ENCODE measurements around the gene PALM2AKAP2.

PALM2AKAP2 gene

GRCh38 chr9:109812331-109812730, 32.3 kb downstream of the PALM2AKAP2 start:
- no peak for DNase-seq (ENCODE audit: low read depth)
- no peak for TF ChIP-seq CTCF (conservative IDR thresholded peaks at IDR 0.05; ENCODE audit: low read depth, low read length)
- no peak overlapping the region for H3K4me3 ChIP-seq (ENCODE audit: low read depth, low read length)

GRCh38 chr9:109812818-109813281, 32.9 kb downstream of the PALM2AKAP2 start:
- DNase-seq (ENCODE audit: low read depth): no peak
- H3K4me3 ChIP-seq (ENCODE audit: low read depth, low read length): no peak overlapping the region
- no peak for TF ChIP-seq CTCF (conservative IDR thresholded peaks at IDR 0.05; ENCODE audit: low read depth, low read length)

GRCh38 chr9:109813303-109813702, 33.3 kb downstream of the PALM2AKAP2 start:
- H3K4me3 ChIP-seq (ENCODE audit: low read depth, low read length): no peak overlapping the region
- no peak for DNase-seq (ENCODE audit: low read depth)
- TF ChIP-seq CTCF (conservative IDR thresholded peaks at IDR 0.05; ENCODE audit: low read depth, low read length): no peak

GRCh38 chr9:109813829-109814228, 33.8 kb downstream of the PALM2AKAP2 start:
- H3K4me3 ChIP-seq (ENCODE audit: low read depth, low read length): no peak overlapping the region
- DNase-seq (ENCODE audit: low read depth): no peak
- TF ChIP-seq CTCF (conservative IDR thresholded peaks at IDR 0.05; ENCODE audit: low read depth, low read length): no peak

- peak; percentile 23 for DNase-seq (ENCODE audit: low read depth)
Measured at GRCh38 chr9:109815366-109815947, 35.5 kb downstream of the PALM2AKAP2 start.

GRCh38 chr9:109816490-109816889, 36.5 kb downstream of the PALM2AKAP2 start:
- TF ChIP-seq CTCF (conservative IDR thresholded peaks at IDR 0.05; ENCODE audit: low read depth, low read length): no peak
- H3K4me3 ChIP-seq (ENCODE audit: low read depth, low read length): no peak overlapping the region
- DNase-seq (ENCODE audit: low read depth): peak; percentile 94

More at GRCh38 chr9:109815366-109815947, 35.5 kb downstream of the PALM2AKAP2 start:
- TF ChIP-seq CTCF (conservative IDR thresholded peaks at IDR 0.05; ENCODE audit: low read depth, low read length): no peak
- H3K4me3 ChIP-seq (ENCODE audit: low read depth, low read length): no peak overlapping the region

GRCh38 chr9:109817146-109817845, 37.3 kb downstream of the PALM2AKAP2 start:
- no peak for TF ChIP-seq CTCF (conservative IDR thresholded peaks at IDR 0.05; ENCODE audit: low read depth, low read length)
- H3K4me3 ChIP-seq (ENCODE audit: low read depth, low read length): no peak overlapping the region
- peak; percentile 59 for DNase-seq (ENCODE audit: low read depth)

All from choroid plexus epithelial cell (primary cell).